ENCODE data around the gene DUS1L.

The DUS1L gene

GRCh38 chr17:82029391-82029790, 36.2 kb downstream of the DUS1L start:
- FAIRE-seq (no peak), DNase-seq (ENCODE audit: insufficient read length, low spot score) (no peak)
- TF ChIP-seq POLR2A (IDR thresholded peaks at IDR 0.05; ENCODE audit: low read depth, low read length) (no peak), POU2F2 (IDR thresholded peaks at IDR 0.05; ENCODE audit: low read depth, low read length) (no peak), POLR2AphosphoS5 (IDR thresholded peaks at IDR 0.05; ENCODE audit: low read depth, low read length) (no peak), SPI1 (IDR thresholded peaks at IDR 0.05; ENCODE audit: low read depth, low read length) (no peak), TAF1 (IDR thresholded peaks at IDR 0.05; ENCODE audit: low read depth, low read length) (no peak), PAX5 (IDR thresholded peaks at IDR 0.05; ENCODE audit: insufficient read depth, low read length, severe bottlenecking) (no peak)

GRCh38 chr17:82028966-82029365, 36.6 kb downstream of the DUS1L start:
- FAIRE-seq (no peak), DNase-seq (ENCODE audit: insufficient read length, low spot score) (no peak)
- no peak for TF ChIP-seq PAX5 (IDR thresholded peaks at IDR 0.05; ENCODE audit: insufficient read depth, low read length, severe bottlenecking)
- no peak for TF ChIP-seq POLR2A (IDR thresholded peaks at IDR 0.05; ENCODE audit: low read depth, low read length)
- no peak for TF ChIP-seq POLR2AphosphoS5 (IDR thresholded peaks at IDR 0.05; ENCODE audit: low read depth, low read length)
- no peak for TF ChIP-seq SPI1 (IDR thresholded peaks at IDR 0.05; ENCODE audit: low read depth, low read length)
- no peak for TF ChIP-seq TAF1 (IDR thresholded peaks at IDR 0.05; ENCODE audit: low read depth, low read length)
- no peak for TF ChIP-seq POU2F2 (IDR thresholded peaks at IDR 0.05; ENCODE audit: low read depth, low read length)

GRCh38 chr17:82028246-82028645, 37.4 kb downstream of the DUS1L start:
- TF ChIP-seq PAX5 (IDR thresholded peaks at IDR 0.05; ENCODE audit: insufficient read depth, low read length, severe bottlenecking) (no peak), POU2F2 (IDR thresholded peaks at IDR 0.05; ENCODE audit: low read depth, low read length) (no peak), POLR2A (IDR thresholded peaks at IDR 0.05; ENCODE audit: low read depth, low read length) (no peak), TAF1 (IDR thresholded peaks at IDR 0.05; ENCODE audit: low read depth, low read length) (no peak), SPI1 (IDR thresholded peaks at IDR 0.05; ENCODE audit: low read depth, low read length) (no peak), POLR2AphosphoS5 (IDR thresholded peaks at IDR 0.05; ENCODE audit: low read depth, low read length) (no peak)
- DNase-seq (ENCODE audit: insufficient read length, low spot score) (no peak), FAIRE-seq (no peak)

GRCh38 chr17:82025401-82026107, 40.0 kb downstream of the DUS1L start:
- FAIRE-seq, result no peak

GRCh38 chr17:82024859-82025258, 40.7 kb downstream of the DUS1L start:
- FAIRE-seq (no peak), DNase-seq (ENCODE audit: insufficient read length, low spot score) (no peak)
- TF ChIP-seq TAF1 (IDR thresholded peaks at IDR 0.05; ENCODE audit: low read depth, low read length), result no peak

More at GRCh38 chr17:82025401-82026107, 40.0 kb downstream of the DUS1L start:
- no peak for DNase-seq (ENCODE audit: insufficient read length, low spot score)
- TF ChIP-seq POLR2A (IDR thresholded peaks at IDR 0.05; ENCODE audit: low read depth, low read length), result no peak
- no peak for TF ChIP-seq POU2F2 (IDR thresholded peaks at IDR 0.05; ENCODE audit: low read depth, low read length)
- TF ChIP-seq SPI1 (IDR thresholded peaks at IDR 0.05; ENCODE audit: low read depth, low read length), result no peak
- TF ChIP-seq PAX5 (IDR thresholded peaks at IDR 0.05; ENCODE audit: insufficient read depth, low read length, severe bottlenecking), result no peak
- no peak for TF ChIP-seq POLR2AphosphoS5 (IDR thresholded peaks at IDR 0.05; ENCODE audit: low read depth, low read length)
- TF ChIP-seq TAF1 (IDR thresholded peaks at IDR 0.05; ENCODE audit: low read depth, low read length), result no peak

GRCh38 chr17:82023447-82024241, 42.0 kb downstream of the DUS1L start:
- DNase-seq (ENCODE audit: insufficient read length, low spot score) (no peak), FAIRE-seq (peak; percentile 38)

GRCh38 chr17:82022981-82023446, 42.6 kb downstream of the DUS1L start, which contains the start of gene LRRC45:
LRRC45 (plus strand) TSS chr17:82023305; CDS start chr17:82023644, 339 bp downstream.
- peak; percentile 100 for DNase-seq (ENCODE audit: insufficient read length, low spot score)
- TF ChIP-seq POLR2A (IDR thresholded peaks at IDR 0.05; ENCODE audit: low read depth, low read length) (no peak), SPI1 (IDR thresholded peaks at IDR 0.05; ENCODE audit: low read depth, low read length) (0 out of 2 replicates have a peak, but pooled peaks have one; percentile 4)
- FAIRE-seq, result peak; percentile 99

More at GRCh38 chr17:82023447-82024241, 42.0 kb downstream of the DUS1L start:
- no peak for TF ChIP-seq PAX5 (IDR thresholded peaks at IDR 0.05; ENCODE audit: insufficient read depth, low read length, severe bottlenecking)
- no peak for TF ChIP-seq POLR2AphosphoS5 (IDR thresholded peaks at IDR 0.05; ENCODE audit: low read depth, low read length)
- no peak for TF ChIP-seq POU2F2 (IDR thresholded peaks at IDR 0.05; ENCODE audit: low read depth, low read length)
- TF ChIP-seq POLR2A (IDR thresholded peaks at IDR 0.05; ENCODE audit: low read depth, low read length), result no peak
- TF ChIP-seq TAF1 (IDR thresholded peaks at IDR 0.05; ENCODE audit: low read depth, low read length), result no peak
- no peak for TF ChIP-seq SPI1 (IDR thresholded peaks at IDR 0.05; ENCODE audit: low read depth, low read length)

GRCh38 chr17:82022310-82022980, 43.2 kb downstream of the DUS1L start, which contains the start of gene CENPX:
CENPX (minus strand) TSS chr17:82022878; CDS start chr17:82022861, 17 bp downstream.
- FAIRE-seq (no peak), DNase-seq (ENCODE audit: insufficient read length, low spot score) (no peak)
- TF ChIP-seq POU2F2 (IDR thresholded peaks at IDR 0.05; ENCODE audit: low read depth, low read length) (no peak), POLR2AphosphoS5 (IDR thresholded peaks at IDR 0.05; ENCODE audit: low read depth, low read length) (no peak), POLR2A (IDR thresholded peaks at IDR 0.05; ENCODE audit: low read depth, low read length) (no peak), SPI1 (IDR thresholded peaks at IDR 0.05; ENCODE audit: low read depth, low read length) (no peak), TAF1 (IDR thresholded peaks at IDR 0.05; ENCODE audit: low read depth, low read length) (no peak; the same call in 1 of the 2 replicates), PAX5 (IDR thresholded peaks at IDR 0.05; ENCODE audit: insufficient read depth, low read length, severe bottlenecking) (no peak)

- DNase-seq (ENCODE audit: insufficient read length, low spot score) (no peak), FAIRE-seq (peak; percentile 76)
- TF ChIP-seq POLR2AphosphoS5 (IDR thresholded peaks at IDR 0.05; ENCODE audit: low read depth, low read length), result no peak
- no peak for TF ChIP-seq TAF1 (IDR thresholded peaks at IDR 0.05; ENCODE audit: low read depth, low read length)
- TF ChIP-seq PAX5 (IDR thresholded peaks at IDR 0.05; ENCODE audit: insufficient read depth, low read length, severe bottlenecking), result no peak
- TF ChIP-seq SPI1 (IDR thresholded peaks at IDR 0.05; ENCODE audit: low read depth, low read length), result no peak
- no peak for TF ChIP-seq POLR2A (IDR thresholded peaks at IDR 0.05; ENCODE audit: low read depth, low read length)
- TF ChIP-seq POU2F2 (IDR thresholded peaks at IDR 0.05; ENCODE audit: low read depth, low read length), result no peak
These were observed 43.7 kb downstream of the DUS1L start for GRCh38 chr17:82021900-82022309.

Data from GM12891 (cell line).